Kidney capillary endothelial cell (primary cell): ENCODE measurements around the gene CACNA2D3.

Experiments used
- DNase-seq: peaks from one replicate; pipeline ENCODE4 v3.0.0-alpha.2; 2018; ENCODE audit warnings: low spot score

Gene CACNA2D3

GRCh38 chr3:54846119-54846518, 723.8 kb downstream of the CACNA2D3 start:
- no peak for DNase-seq

- no peak for DNase-seq
These were observed 725.0 kb downstream of the CACNA2D3 start for GRCh38 chr3:54847361-54847760.

GRCh38 chr3:54849360-54849759, 727.0 kb downstream of the CACNA2D3 start:
- no peak for DNase-seq

GRCh38 chr3:54850484-54851018, 728.2 kb downstream of the CACNA2D3 start:
- no peak for DNase-seq

GRCh38 chr3:54853573-54854404, 731.4 kb downstream of the CACNA2D3 start:
- DNase-seq, result peak; percentile 50

GRCh38 chr3:54856271-54856670, 733.9 kb downstream of the CACNA2D3 start:
- DNase-seq, result no peak

- no peak for DNase-seq
These were observed 735.0 kb downstream of the CACNA2D3 start for GRCh38 chr3:54857343-54857742.

- DNase-seq, result no peak
These were observed 735.9 kb downstream of the CACNA2D3 start for GRCh38 chr3:54858093-54858785.

GRCh38 chr3:54859184-54859583, 736.8 kb downstream of the CACNA2D3 start:
- DNase-seq, result no peak

- no peak for DNase-seq
These were observed 739.1 kb downstream of the CACNA2D3 start for GRCh38 chr3:54861248-54862067.

GRCh38 chr3:54862526-54862925, 740.2 kb downstream of the CACNA2D3 start:
- DNase-seq, result no peak

- no peak for DNase-seq
These were observed 741.0 kb downstream of the CACNA2D3 start for GRCh38 chr3:54863366-54863765.

GRCh38 chr3:54863786-54864185, 741.4 kb downstream of the CACNA2D3 start:
- DNase-seq, result no peak

GRCh38 chr3:54865316-54865715, 743.0 kb downstream of the CACNA2D3 start:
- DNase-seq, result no peak

GRCh38 chr3:54866251-54866650, 743.9 kb downstream of the CACNA2D3 start:
- DNase-seq, result no peak

- peak; percentile 9 for DNase-seq
These were observed 748.1 kb downstream of the CACNA2D3 start for GRCh38 chr3:54870423-54870822.

GRCh38 chr3:54871867-54872266, 749.5 kb downstream of the CACNA2D3 start:
- DNase-seq, result no peak

- no peak for DNase-seq
These were observed 751.0 kb downstream of the CACNA2D3 start for GRCh38 chr3:54873059-54874010.

- DNase-seq, result no peak
These were observed 752.6 kb downstream of the CACNA2D3 start for GRCh38 chr3:54874816-54875556.

GRCh38 chr3:54875596-54876268, 753.4 kb downstream of the CACNA2D3 start:
- DNase-seq, result no peak
